Right lobe of liver (tissue), 4 donors: ENCODE measurements around the gene GABARAPL1.

Experiments used
- POLR2A ChIP-seq: fragments of 450-650 bp; IDR thresholded peaks from one replicate; pipeline ENCODE4 v1.6.1; 2017; ENCODE audit warnings: antibody characterized with exemption, mild to moderate bottlenecking
- TF ChIP-seq, protein P1 (sequence below), 4 donors: fragments of 200-600 bp in 3 of 4; fragments of 450-650 bp in 1 of 4; IDR thresholded peaks; one replicate each; pipeline versions ENCODE4 v1.5.1 to v1.8.0; 2016 to 2022; ENCODE audit warnings: antibody characterized with exemption in 4 of 4, mild to moderate bottlenecking in 2 of 4
- donor health status: DM: no; HTN: no; CAD: no.
- donor health status: DM: no; HTN: no; CAD: no.
- donor health status: DM: no; HTN: yes; CAD: no.

DNA sequence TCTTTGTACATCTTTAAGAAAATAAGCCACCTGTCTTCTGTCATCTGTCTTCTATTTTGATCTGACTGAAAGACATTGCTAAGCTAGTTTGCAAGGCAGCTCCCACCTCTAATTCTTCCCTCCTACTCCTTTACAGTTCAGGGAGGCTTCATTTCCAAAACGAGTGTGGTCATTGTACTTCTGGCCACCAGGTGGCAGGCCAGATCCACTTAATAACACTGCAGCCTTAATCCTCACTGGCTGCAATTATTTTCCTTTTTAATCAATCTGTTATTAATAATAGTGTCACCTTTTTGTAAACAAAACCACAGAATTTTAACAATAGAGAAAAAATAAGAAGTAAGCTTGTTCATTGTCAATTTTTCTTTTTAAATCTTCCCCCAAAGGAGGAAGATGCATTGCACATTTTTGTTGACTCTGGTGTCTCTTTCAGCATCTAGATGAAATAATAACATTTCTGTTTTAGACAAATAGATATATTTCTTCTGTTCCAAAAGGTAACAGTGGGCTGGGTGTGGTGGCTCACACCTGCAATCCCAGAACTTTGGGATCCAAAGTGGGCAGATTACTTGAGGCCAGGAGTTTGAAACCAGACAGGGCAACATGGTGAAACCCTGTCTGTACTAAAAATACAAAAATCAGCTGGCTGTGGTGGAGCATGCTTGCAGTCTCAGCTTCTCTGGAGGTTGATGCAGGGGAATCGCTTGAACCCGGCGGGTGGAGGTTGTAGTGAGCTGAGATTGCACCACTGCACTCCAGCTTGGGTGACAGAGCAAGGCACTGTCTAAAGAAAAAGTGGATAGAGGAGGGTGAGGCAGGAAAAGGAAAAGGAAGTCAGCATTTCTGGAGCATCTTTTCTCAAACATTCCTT is 23.3 kb downstream of the GABARAPL1 start:
- TF ChIP-seq, protein P1, sequence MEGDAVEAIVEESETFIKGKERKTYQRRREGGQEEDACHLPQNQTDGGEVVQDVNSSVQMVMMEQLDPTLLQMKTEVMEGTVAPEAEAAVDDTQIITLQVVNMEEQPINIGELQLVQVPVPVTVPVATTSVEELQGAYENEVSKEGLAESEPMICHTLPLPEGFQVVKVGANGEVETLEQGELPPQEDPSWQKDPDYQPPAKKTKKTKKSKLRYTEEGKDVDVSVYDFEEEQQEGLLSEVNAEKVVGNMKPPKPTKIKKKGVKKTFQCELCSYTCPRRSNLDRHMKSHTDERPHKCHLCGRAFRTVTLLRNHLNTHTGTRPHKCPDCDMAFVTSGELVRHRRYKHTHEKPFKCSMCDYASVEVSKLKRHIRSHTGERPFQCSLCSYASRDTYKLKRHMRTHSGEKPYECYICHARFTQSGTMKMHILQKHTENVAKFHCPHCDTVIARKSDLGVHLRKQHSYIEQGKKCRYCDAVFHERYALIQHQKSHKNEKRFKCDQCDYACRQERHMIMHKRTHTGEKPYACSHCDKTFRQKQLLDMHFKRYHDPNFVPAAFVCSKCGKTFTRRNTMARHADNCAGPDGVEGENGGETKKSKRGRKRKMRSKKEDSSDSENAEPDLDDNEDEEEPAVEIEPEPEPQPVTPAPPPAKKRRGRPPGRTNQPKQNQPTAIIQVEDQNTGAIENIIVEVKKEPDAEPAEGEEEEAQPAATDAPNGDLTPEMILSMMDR (IDR thresholded peaks at IDR 0.05): peak; percentile 82 to 90 (median 88)
- no peak for TF ChIP-seq POLR2A
